HCT116 (cell line): ENCODE measurements around the gene FMOD.

Source experiments
- EGR1 ChIP-seq: IDR thresholded peaks from 2 replicates; pipeline ENCODE4 v1.6.1; 2012; ENCODE audit warnings: low read depth
- EZH2 ChIP-seq: fragments of 200-600 bp; sonication (generic); IDR thresholded peaks from 2 replicates; pipeline ENCODE4 v1.6.1; 2017; ENCODE audit warnings: antibody characterized with exemption, mixed run types

DNA sequence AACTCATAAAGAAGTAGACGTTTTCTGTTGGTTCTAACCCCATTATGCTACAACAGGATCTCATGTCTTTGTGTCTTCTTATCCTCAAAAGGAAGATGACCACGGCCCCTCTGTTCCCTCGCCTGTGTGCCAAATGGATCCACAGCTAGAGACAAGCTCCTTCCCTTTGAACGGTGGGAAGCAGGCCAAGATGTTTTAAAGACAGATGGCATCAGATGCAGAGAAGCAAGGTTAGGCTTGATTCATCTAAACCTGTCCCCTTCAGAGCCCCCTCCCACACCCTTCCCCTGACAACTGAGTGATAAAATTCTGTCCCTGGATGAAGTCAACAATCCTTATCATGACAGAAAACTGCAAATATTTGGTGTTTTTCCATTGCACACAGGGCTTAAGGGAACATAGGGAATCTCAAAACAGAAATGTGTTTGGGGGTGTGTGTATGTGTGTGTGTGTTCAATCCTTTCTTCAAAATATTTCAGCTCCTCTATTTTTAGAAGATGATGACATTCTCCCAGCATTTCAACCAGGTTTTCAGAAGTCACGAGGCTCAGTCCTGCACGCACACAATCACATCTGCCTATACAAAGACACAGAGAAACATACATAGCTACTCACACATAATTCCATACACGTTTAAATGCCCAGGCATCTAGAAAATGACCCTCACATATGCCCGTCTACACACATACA is 27.8 kb upstream of the FMOD start:
- TF ChIP-seq EZH2 (no peak), EGR1 (no peak)
